Spleen (tissue), 11 donors: ENCODE data around the gene TBC1D2. TPM values are rescaled to one million over a fixed set of nuclear protein-coding genes. Genes with fewer than 3 reads are reported as not detected.

Experiments used
- DNase-seq: peaks from one replicate; pipeline ENCODE4 v3.0.0-alpha.2; 2020
- H3K27ac ChIP-seq, 8 donors: fragments of 200-600 bp; sonication (generic) in 7 of 8; 1 replicate in 4 of 8; 2 replicates in 4 of 8; pipeline versions ENCODE4 v1.5.0 to v1.8.0; 2016 to 2021; ENCODE audit warnings: inconsistent platforms in 4 of 8, mild to moderate bottlenecking in 4 of 8, moderate library complexity in 1 of 8
- H3K27me3 ChIP-seq, 7 donors: fragments of 200-600 bp; sonication (generic) in 6 of 7; replicated peaks in 1 of 7; 1 replicate in 4 of 7; 2 replicates in 3 of 7; pipeline versions ENCODE4 v1.5.0 to v1.8.0; 2016 to 2021; ENCODE audit warnings: inconsistent platforms in 3 of 7, mild to moderate bottlenecking in 1 of 7
- H3K36me3 ChIP-seq, 6 donors: fragments of 200-600 bp; sonication (generic) in 5 of 6; 1 replicate in 4 of 6; 2 replicates in 2 of 6; pipeline versions ENCODE4 v1.5.0 to v1.8.0; 2016 to 2021; ENCODE audit warnings: inconsistent platforms in 2 of 6
- H3K4me1 ChIP-seq, 6 donors: fragments of 200-600 bp; sonication (generic) in 5 of 6; 1 replicate in 3 of 6; 2 replicates in 3 of 6; pipeline versions ENCODE4 v1.5.0 to v1.8.0; 2016 to 2021; ENCODE audit warnings: inconsistent platforms in 3 of 6
- H3K4me3 ChIP-seq, 8 donors: fragments of 200-600 bp; sonication (generic) in 7 of 8; 1 replicate in 4 of 8; 2 replicates in 4 of 8; pipeline versions ENCODE4 v1.5.0 to v1.8.0; 2016 to 2021; ENCODE audit warnings: inconsistent platforms in 4 of 8, mild to moderate bottlenecking in 4 of 8, moderate library complexity in 2 of 8
- H3K9me3 ChIP-seq, 8 donors: fragments of 200-600 bp; sonication (generic) in 7 of 8; 1 replicate in 4 of 8; 2 replicates in 4 of 8; pipeline versions ENCODE4 v1.5.0 to v1.8.0; 2016 to 2021; ENCODE audit warnings: inconsistent platforms in 4 of 8
- POLR2A ChIP-seq, 3 donors: fragments of 450-650 bp; IDR thresholded peaks; one replicate each; pipeline ENCODE4 v1.5.1; 2017; ENCODE audit warnings: antibody characterized with exemption in 3 of 3, mild to moderate bottlenecking in 1 of 3
- POLR2AphosphoS5 ChIP-seq, 3 donors: sonication (generic); formaldehyde crosslinking; IDR thresholded peaks; one replicate each; pipeline ENCODE4 v1.5.1; 2017; ENCODE audit warnings: antibody characterized with exemption in 3 of 3
- WGBS, 5 donors: extraction: QIAGEN DNeasy Blood & Tissue Kit in 3 of 5; methylation state at CpG; one replicate each; pipeline versions ENCODE4 v1.1.5 to v1.1.7; 2013 to 2018; 5-methylcytosine and 5-hydroxymethylcytosine counted together
- intact Hi-C: fragments of 100-400 bp; cut with DNase I; formaldehyde crosslinking; loops from one replicate; pipeline ENCODE4 v1.15.0; 2023; ENCODE audit warnings: low total_unique reads
- polyA plus RNA-seq, 3 donors: library from polyadenylated mRNA; stranded (reverse); fragments of 200-250 nt; gene quantifications; one replicate each; pipeline ENCODE4 v1.2.1, GENCODE V29; 2013
- total RNA-seq, 7 donors: library from RNA; depleted of rRNA in 3 of 7; stranded (reverse); fragments of >200 nt in 3 of 7; fragmentation: NEBNext Ultra II Directional in 4 of 7; extraction: Animal tissue kit (Norgen Biotek cat#: 25700) in 4 of 7; gene quantifications; one replicate each; pipeline versions ENCODE4 v1.1.0 to v1.2.1, GENCODE V29; 2016 to 2021
- TF ChIP-seq, protein P1 (sequence below), 11 experiments: fragments of 200-600 bp in 7 of 11; fragments of 450-650 bp in 4 of 11; sonication (generic) in 4 of 11; IDR thresholded peaks in 8 of 11; conservative IDR thresholded peaks in 3 of 11; 1 replicate in 7 of 11; 2 replicates in 4 of 11; pipeline versions ENCODE4 v1.4.0 to v1.8.0; 2016 to 2021; ENCODE audit warnings: antibody characterized with exemption in 11 of 11, inconsistent platforms in 4 of 11, mild to moderate bottlenecking in 1 of 11
- donor health status: healthy with polysubstance abuse.
- donor health status: DM: no; HTN: no; CAD: no; lungs with moderate emphysema.
- donor health status: DM: no; HTN: no; CAD: no.
- donor health status: Bipolar disorder and iron deficiency.
- donor health status: healthy.
- donor health status: DM: no; HTN: no; CAD: no.
- donor health status: DM: yes; HTN: yes; CAD: no.

Gene TBC1D2
- total and polyA plus RNA-seq, 10 donors = 2.7 to 27.2 (median 12.4) TPM

DNA sequence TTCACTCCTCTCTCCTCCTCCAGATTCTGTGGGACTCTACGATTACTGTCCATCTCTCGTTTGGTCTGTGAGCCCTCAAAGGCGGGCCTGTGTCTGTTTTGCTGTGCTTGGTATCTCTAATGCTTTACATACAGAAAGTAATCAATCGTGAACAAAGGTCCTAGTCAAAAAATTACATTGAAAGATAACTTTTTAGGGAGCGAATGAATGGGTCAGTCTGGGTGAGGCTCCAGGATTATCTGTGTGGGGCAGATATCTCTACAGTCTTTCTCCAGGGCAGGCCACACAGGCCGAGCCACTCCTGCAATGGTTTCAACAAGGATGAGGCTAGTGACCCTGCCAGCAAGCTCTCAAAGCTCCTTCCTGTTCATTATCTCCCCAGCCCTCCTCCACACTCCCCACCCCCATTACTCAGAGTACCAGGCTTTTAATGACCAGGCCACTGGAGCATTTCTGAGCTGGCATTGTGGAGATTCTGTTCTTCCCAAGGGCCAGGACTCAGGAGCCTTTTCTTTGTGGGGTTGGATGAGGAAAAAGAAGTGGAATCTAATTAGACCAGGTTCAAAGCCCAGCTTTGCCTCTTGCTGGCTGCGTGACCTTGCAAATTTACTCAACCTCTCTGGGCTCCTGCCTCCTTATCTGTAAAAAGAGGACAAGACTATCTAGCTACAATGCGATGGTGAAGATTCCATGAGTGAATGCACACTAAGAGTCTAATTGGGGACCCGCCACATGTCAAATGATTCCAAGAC, 73.2 kb downstream of the TBC1D2 start:
- intact Hi-C loops = no loop called here
- Histone ChIP-seq H3K27ac (peak overlapping the region in 1 of 8 donors; percentile 5), H3K36me3 (no peaks in the 10 kb centered on the region), H3K9me3 (no peaks in the 10 kb centered on the region), H3K4me1 (peaks cover 0 to 67% (median 22%) of the 10 kb centered on the region in 6 donors), H3K27me3 (no peaks in the 10 kb centered on the region), H3K4me3 (no peak overlapping the region)
- 76 to 81% (median 80%) methylated on average over 9 of the region's 9 CpGs for WGBS, 5 donors
- DNase-seq = no peak
- no peak for TF ChIP-seq POLR2A (IDR thresholded peaks at IDR 0.05)
- no peak for TF ChIP-seq POLR2AphosphoS5 (IDR thresholded peaks at IDR 0.05)
- TF ChIP-seq, protein P1, sequence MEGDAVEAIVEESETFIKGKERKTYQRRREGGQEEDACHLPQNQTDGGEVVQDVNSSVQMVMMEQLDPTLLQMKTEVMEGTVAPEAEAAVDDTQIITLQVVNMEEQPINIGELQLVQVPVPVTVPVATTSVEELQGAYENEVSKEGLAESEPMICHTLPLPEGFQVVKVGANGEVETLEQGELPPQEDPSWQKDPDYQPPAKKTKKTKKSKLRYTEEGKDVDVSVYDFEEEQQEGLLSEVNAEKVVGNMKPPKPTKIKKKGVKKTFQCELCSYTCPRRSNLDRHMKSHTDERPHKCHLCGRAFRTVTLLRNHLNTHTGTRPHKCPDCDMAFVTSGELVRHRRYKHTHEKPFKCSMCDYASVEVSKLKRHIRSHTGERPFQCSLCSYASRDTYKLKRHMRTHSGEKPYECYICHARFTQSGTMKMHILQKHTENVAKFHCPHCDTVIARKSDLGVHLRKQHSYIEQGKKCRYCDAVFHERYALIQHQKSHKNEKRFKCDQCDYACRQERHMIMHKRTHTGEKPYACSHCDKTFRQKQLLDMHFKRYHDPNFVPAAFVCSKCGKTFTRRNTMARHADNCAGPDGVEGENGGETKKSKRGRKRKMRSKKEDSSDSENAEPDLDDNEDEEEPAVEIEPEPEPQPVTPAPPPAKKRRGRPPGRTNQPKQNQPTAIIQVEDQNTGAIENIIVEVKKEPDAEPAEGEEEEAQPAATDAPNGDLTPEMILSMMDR (IDR thresholded peaks at IDR 0.05 in 8 of 11, conservative IDR thresholded peaks at IDR 0.05 in 3 of 11) = no peak

DNA sequence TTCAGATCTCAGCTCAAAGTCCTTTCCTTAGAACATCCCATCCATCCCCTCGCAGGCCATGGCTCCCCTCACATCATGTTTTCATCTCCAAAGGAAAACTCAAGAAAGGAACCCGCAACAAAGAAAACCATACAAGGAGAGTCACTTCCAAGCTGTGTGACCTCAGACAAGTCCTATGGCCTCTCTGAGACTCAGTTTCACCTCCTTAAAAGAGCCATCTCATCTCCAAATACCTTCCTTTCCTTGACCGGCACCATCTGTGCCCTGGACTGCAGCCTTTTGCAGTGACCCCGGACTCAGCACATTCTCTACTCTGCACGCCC, 73.7 kb downstream of the TBC1D2 start:
- DNase-seq = no peak
- TF ChIP-seq, protein P1 (IDR thresholded peaks at IDR 0.05 in 8 of 11, conservative IDR thresholded peaks at IDR 0.05 in 3 of 11) = no peak
- TF ChIP-seq POLR2AphosphoS5 (IDR thresholded peaks at IDR 0.05) (no peak), POLR2A (IDR thresholded peaks at IDR 0.05) (no peak)
- H3K4me3 ChIP-seq = no peak overlapping the region
- no peaks in the 10 kb centered on the region for H3K36me3 ChIP-seq
- no peaks in the 10 kb centered on the region for H3K9me3 ChIP-seq
- intact Hi-C loops = no loop called here
- H3K27me3 ChIP-seq = no peaks in the 10 kb centered on the region
- H3K27ac ChIP-seq = peak overlapping the region in 1 of 8 donors; percentile 5
- H3K4me1 ChIP-seq = peaks cover 0 to 72% (median 22%) of the 10 kb centered on the region in 6 donors
- WGBS, 5 donors = 84 to 94% (median 90%) methylated on average over 5 of the region's 5 CpGs

DNA sequence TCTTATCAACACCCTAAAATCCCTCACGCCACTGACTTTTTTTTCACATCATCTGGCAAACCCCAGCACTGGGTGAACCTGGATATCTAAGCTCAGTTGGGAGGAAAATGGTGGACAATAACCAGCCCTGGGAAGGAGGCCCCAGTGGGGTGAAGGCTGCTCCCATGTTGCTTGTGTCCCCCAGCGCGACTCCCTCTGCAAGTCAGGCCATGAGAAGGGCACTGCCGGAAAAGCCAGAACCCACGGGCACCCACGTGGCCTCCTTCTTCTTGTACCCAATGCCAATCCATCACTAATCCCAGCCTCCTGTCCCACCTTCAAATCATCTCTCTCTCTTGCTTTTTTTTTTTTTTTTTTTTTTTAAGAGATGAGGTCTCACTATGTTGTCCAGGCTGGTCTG, 74.5 kb downstream of the TBC1D2 start:
- Histone ChIP-seq H3K27ac (no peak overlapping the region), H3K4me1 (peaks cover 0 to 70% (median 22%) of the 10 kb centered on the region in 6 donors), H3K27me3 (no peaks in the 10 kb centered on the region), H3K4me3 (no peak overlapping the region), H3K9me3 (no peaks in the 10 kb centered on the region), H3K36me3 (no peaks in the 10 kb centered on the region)
- WGBS, 5 donors = 90 to 99% (median 97%) methylated on average over 6 of the region's 6 CpGs
- intact Hi-C loops = no loop called here
- DNase-seq = peak; percentile 54
- TF ChIP-seq POLR2AphosphoS5 (IDR thresholded peaks at IDR 0.05) (no peak), POLR2A (IDR thresholded peaks at IDR 0.05) (no peak)
- TF ChIP-seq, protein P1 (IDR thresholded peaks at IDR 0.05 in 8 of 11, conservative IDR thresholded peaks at IDR 0.05 in 3 of 11) = no peak
